HG03039 (cell line): ENCODE results near the gene MBD4.
"Not testable (repeated sequence)": the region's sequence is repeated elsewhere in the genome, so short reads cannot be mapped to it uniquely, and the experiment has no call there.

Experiments
- ATAC-seq: cut with Tn5 transposase; IDR thresholded peaks from one replicate; pipeline ENCODE4 v1.9.1; 2021; ENCODE audit warnings: mild to moderate bottlenecking, moderate library complexity; ENCODE audit not compliant: unreplicated experiment

Gene MBD4

DNA sequence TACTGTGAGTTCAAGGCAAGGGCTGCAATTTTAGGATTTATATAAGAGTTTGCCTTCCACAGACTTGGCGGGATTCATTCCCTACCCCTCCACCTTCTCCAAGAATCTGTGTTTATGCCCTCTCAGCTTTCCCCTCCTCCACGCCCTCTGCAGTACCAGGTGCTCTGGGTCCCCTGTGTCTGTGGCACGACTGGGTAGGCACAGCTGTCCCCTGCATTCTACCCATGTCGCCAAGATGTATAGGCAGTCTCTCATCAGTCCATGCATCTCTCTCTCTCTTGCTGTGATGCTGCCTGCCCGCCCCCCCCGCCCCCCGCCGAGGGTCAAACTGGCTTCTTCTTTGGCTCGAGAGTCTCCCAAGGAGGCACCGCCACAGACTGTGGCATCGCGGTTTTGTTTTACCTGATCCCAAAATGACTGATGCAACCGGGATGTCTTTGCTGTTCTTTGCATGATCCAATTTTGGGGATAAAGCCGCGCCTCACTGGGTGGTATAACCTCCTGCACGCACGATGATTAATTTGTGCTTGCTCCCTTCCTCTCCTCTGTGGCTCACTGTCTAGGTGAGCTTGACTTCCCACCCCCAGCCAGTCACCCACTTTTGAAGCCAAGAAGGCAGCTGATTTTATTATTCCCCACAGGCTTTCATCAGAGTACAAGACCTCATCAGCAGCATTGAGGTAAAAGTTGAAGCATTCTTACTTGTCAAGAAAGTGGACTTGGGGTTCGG lies 55.0 kb downstream of the MBD4 start:
- ATAC-seq = no peak

DNA sequence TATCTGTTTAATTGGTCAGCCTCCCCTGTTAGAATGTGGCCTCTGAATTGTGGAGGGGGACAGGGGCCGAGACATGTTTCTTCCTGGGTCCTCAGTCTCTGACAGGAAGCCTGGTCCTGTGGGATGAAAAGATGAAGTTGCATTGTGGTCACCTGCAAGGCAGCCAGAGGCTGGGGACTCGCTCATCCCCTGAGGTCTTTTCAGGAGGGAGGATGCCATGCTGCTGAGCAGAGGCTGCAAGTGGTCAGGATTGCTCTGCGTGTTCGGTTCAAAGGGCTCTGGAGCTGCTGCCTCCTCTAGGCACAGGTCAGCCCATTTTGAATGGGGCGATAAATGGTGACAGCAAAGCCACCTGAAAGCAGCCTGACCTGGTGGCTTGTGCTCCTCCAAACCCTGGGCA lies 55.6 kb downstream of the MBD4 start:
- ATAC-seq = not testable (repeated sequence)

DNA sequence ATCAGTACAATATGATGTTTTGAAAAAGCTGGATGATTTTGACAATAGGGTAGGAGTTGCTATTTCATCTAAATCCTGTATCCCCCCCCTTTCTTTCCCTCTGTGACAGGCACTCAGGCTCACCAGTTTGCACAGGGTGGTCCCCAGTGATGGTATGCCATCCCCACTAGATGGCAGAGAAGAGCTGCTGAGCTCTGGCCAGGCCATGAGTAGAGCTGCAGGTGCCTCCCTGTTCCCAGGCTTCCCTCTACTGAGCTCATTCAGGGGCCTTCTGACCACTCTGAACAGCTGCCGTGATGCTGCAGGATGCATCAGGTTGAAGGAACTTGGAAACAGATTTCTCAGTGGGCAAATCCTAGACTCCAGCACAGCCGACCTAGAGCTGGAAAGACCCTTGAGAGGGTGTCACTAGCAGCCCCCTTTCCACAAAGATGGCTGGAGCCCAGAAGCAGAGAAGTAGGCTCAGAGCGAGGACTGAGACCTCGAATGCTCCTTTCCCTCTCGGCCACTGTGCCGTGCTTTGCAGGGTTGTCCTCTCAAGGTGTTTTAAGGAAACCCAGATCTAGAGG lies 56.4 kb downstream of the MBD4 start:
- peak; percentile 61 for ATAC-seq

DNA sequence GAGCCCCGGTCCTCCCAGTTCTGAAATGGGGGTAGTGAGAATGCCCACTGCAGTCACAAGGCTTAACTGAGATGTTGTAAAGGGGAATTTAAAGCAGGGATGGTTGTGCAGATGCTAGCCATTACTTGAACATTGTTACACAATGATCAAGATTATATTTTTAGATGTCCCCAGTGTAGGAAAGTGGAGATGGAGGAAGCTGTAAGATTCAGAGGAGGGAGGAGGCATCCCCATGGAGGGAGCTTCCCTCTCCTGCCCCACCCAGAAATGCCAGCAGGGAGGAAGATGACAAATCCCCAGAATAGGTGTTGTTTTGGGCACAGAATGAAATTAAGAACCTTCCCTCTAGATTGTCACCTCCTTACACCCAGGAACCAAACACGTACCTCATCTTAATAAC lies 57.4 kb downstream of the MBD4 start:
- no peak for ATAC-seq
